NCI-H69 (cell line): Measurements from ENCODE around the gene FAM114A1.

Source experiments
- DNase-seq: peaks from one replicate; lab custom pipeline; 2025; lab: John Stamatoyannopoulos, UW

FAM114A1 gene

GRCh38 chr4:38867478-38868058, at the start of gene FAM114A1:
FAM114A1 (plus strand) TSS chr4:38867806; CDS start chr4:38878079, 10,273 bp downstream.
- DNase-seq: peak; percentile 49

DNA sequence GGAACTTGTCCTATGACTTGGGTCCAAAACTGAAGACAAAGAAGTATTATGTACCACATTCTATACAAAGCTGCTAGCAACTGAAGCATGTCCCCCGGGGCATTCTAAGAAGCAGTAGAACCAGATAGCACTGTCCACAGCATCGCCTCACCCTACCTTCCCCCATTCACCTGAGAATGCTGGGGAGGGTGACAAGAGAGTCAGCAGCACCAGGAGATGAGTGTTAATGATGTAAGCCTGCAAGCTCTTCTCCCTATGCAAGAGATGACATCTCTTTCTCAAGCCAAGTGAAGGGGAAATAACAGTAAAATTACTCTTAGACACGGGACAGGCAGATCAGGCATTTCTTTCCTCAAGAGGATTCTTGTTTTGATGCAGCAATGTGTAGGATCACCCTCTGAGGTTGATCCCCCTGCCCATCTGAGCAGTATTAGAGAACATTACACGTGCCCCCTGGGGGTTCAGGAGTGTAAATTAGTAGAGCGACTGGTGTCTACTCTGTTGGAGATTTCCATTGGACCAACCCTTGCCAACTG, 49.1 kb upstream of the FAM114A1 start:
- no peak for DNase-seq

DNA sequence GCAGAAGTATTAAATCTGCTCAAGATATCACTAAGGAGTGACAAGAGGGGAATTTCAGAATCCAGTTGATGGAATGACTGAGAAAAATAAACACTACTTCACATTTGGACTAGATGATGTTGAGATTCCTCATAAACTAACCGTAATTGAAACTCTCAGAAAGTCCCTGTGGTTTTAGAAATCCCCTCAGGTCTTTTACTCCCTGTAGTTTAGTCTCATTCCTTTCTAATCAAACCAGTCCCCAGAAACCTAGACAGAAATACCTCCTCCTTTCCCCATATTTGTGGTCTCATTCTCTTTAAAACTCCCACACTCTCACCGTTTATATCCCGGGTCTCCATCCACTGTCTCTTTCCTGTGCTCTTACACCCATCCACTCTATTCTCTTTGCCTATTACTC, 48.0 kb upstream of the FAM114A1 start:
- no peak for DNase-seq

DNA sequence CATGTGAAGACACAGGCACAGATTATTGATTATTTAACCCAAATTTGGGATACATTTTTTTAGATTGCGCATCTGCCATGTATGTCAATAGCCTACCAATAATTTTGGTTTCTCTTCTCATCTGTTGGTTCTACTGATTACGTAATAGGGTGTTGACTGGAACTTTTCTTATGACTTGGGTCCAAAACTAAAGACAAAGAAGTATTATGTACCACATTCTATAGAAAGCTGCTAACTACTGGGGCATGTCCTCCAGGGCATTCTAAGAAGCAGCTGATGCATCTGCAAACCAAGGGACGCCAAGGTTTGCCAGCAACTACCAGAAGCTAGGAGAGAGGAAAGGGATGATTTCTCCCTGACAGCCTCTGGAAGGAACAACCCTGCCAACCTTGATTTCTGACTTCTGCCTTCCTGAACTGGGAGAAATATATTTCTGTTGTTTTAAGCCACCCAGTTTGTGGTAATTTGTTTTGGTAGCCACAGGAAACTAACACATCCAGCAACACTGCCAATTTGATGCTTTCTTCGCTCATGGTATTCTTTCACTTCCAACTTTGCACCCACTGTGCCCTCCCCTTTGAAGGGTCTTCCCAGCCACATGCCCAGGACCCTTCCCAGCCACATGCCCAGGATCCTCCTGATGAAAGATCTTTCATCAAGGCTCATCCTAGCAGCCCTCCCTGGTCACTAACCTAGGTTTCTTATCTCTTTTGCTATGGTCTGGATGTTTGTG, 47.1 kb upstream of the FAM114A1 start:
- DNase-seq: no peak

DNA sequence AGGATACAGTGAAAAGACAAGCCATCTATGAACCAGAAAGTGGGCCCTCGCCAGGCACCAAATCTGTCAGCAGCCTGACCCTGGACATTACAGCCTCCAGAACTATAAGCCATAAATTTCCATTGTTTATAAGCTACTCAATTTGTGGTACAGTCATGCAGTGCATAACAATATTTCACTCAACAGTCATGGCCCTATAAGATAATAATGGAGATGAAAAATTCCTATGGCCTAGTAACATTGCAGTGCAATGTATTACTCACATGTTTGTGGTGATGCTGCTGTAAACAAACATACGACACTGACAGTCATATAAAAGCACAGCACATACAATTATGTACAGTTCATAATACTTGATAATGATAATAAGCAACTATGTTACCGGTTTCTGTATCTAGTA, 45.9 kb upstream of the FAM114A1 start:
- DNase-seq: no peak

GRCh38 chr4:38822748-38823303, 44.8 kb upstream of the FAM114A1 start:
- no peak for DNase-seq

- no peak for DNase-seq
Observed at GRCh38 chr4:38823766-38824165, 43.8 kb upstream of the FAM114A1 start.

- no peak for DNase-seq
Observed at GRCh38 chr4:38829237-38829636, 38.4 kb upstream of the FAM114A1 start.

- no peak for DNase-seq
Observed at GRCh38 chr4:38831653-38832052, 36.0 kb upstream of the FAM114A1 start.

DNA sequence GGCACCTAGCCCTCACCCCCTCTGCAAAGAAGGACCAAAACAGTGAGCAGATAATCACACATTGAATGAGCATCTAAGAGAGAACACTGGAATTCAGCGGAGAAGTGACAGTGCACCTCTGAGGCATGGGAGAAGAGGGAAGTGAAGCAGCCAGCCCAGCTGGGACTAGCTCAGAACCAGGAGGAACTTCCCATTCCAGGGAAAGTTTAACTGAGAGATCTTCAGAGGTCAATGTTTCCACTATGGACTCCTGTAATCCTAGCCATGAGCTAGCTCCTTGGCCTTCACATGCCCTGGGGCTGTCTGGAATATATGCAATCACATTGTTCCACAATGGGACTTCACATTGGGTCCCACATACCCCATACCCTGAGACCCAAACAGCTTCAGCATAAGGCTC, 35.4 kb upstream of the FAM114A1 start:
- DNase-seq: no peak

GRCh38 chr4:38832624-38833528, 34.7 kb upstream of the FAM114A1 start:
- no peak for DNase-seq

DNA sequence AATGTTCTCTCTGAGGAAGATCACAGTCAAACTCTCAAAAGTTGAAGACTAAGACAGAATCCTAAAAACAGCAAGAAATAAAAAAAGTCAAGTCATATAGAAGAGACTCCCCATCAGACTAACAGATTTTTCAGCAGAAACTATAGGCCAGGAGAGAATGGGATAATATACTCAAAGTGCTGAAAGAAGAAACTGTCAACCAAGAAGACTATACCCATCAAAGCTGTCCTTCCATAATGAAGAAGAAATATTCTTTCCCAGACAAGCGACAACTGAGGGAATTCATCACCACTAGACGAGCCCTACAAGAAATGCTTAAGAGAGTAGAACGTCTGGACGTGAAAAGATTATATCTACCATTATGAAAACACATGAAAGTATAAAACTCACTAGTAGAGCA, 33.0 kb upstream of the FAM114A1 start:
- no peak for DNase-seq

- no peak for DNase-seq
Observed at GRCh38 chr4:38837334-38837733, 30.3 kb upstream of the FAM114A1 start.

- no peak for DNase-seq
Observed at GRCh38 chr4:38837849-38838248, 29.8 kb upstream of the FAM114A1 start.

GRCh38 chr4:38842994-38843393, 24.6 kb upstream of the FAM114A1 start:
- DNase-seq: no peak

DNA sequence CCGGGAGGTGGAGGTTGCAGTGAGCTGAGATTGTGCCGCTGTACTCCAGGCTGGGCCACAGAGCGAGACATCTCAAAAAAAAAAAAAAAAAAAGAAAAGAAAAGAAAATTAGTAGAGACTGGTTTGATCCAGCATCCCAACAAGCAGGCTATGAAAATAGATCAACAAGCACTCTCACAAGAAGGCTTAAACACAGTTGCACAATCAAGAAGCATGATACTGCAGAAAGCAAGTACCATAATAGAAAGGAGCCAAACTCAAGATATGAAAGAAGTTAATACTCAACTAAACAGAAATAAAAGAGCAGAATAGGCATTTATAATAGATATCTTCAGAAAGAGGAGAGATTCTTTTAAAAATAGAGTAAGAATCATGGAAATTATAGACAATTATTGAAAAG, 21.6 kb upstream of the FAM114A1 start:
- DNase-seq: no peak

- no peak for DNase-seq
Observed at GRCh38 chr4:38855466-38855865, 12.1 kb upstream of the FAM114A1 start.

DNA sequence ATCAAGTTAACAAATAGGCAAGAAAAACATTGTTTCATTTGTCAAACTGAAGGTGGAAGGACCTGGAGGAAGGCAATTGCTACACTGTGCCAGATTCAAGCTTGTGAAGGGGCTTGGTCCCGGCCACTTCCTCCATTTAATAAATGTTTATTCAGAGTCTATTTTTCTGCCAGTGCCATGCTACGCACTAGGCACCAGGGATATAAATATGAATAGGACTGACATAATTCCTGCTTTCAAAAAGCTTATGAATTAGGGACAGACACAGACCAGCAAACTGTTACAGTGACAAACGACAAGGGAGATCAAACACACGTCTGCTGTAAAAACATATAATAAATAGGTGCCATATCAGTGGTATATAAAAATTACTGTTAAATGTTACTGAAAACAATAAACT, 11.6 kb upstream of the FAM114A1 start:
- no peak for DNase-seq

GRCh38 chr4:38856524-38857337, 10.9 kb upstream of the FAM114A1 start, which contains the start of gene TLR6:
TLR6 (minus strand) TSS chr4:38856817; CDS start chr4:38829473, 27,344 bp downstream.
- DNase-seq: peak; percentile 7

DNA sequence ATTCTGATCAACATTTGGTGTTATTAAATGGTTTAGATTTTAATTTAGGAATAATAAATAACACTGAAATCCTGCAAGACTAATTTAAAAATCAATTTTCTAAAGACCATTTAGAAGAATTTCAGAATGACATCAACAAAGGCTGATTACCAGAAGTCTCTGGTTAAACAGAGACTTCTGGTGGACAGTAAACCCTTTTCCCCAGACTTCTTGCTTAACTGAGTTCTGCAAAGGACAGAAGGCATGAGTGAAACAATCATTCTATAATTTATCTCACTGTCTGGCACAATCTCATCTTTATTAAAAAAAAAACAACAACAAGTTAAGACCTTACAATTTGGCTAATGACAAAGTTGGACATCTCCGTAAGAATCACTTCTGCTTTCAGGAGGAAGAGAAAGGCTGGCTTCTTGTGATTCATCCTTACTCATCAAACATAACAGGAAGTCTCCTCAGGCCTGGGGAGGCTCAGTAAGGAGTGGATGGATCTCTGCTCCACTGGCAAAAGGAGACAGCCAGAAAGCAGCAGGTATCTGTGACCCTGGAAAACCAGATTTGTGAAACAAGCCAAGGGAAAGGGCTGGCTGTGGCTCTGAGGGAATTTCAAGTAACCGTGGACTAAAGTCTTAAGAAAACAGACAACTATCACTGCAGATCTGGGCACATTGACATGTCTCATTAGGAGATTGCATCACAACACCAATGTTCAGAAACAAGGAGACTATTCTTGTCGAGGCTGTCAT, 10.1 kb upstream of the FAM114A1 start:
- no peak for DNase-seq

- no peak for DNase-seq
Observed at GRCh38 chr4:38858097-38858420, 9.5 kb upstream of the FAM114A1 start.
